ENCODE measurements around the gene KIF1A. TPM values are rescaled to one million over a fixed set of nuclear protein-coding genes. Genes with fewer than 3 reads are reported as not detected.
"Not testable (repeated sequence)": the region's sequence is repeated elsewhere in the genome, so short reads cannot be mapped to it uniquely, and the experiment has no call there.

KIF1A gene
- total and polyA plus RNA-seq, 8 donors, result 32.4 to 76.0 (median 62.1) TPM

DNA sequence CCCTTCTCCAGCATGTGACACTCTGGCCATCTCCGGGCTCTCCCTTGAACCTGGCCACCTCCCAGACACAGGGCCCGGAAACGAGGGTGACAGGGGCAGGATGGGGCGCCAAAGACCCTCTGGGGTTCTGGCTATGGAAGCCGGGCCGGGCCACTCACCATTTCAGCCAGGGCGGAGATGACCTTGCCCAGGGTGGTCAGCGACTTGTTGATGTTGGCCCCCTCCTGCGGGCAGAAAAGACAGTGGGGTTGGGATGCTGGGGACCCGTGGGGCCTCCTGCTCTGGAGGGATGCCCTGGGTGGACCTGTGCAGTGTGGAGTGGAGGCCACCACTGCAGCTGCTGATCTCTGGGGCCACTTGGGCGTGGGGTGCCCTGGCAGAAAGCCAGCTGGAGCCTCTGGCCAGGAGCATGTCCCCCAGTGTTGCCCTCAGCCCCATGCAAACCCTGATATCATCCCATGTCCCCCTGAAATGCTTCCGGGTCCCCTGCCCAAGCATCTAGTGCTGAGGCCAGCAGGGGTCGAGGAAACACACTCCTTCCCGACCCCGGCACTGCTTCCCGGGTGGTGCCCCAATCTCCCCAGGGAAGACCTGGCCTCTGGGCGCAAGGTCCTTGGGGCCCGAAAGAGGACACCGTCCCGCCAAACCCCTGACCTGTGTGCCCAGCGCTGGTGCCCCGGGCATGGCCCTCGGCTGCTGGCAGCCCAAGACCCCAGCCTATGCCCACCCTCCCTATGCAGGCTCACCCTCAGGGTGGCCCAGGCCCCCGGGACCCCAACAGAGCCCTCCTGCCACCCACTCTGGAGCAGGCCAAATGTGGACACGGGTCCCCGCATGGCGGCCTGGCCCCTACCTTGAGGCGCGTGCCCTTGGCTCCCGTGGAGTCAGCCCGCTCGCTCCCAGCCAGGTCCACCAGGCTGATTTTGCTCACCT, 36.9 kb downstream of the KIF1A start:
- intact Hi-C loops (cut with DNase I), result no loop called here
- DNase-seq, result peak in 3 of 6 donors; percentile 26 to 59 (median 52)

GRCh38 chr2:240782221-240782885, 37.7 kb downstream of the KIF1A start:
- H3K4me1 ChIP-seq, result no peaks in the 10 kb centered on the region
- TF ChIP-seq, protein P1, sequence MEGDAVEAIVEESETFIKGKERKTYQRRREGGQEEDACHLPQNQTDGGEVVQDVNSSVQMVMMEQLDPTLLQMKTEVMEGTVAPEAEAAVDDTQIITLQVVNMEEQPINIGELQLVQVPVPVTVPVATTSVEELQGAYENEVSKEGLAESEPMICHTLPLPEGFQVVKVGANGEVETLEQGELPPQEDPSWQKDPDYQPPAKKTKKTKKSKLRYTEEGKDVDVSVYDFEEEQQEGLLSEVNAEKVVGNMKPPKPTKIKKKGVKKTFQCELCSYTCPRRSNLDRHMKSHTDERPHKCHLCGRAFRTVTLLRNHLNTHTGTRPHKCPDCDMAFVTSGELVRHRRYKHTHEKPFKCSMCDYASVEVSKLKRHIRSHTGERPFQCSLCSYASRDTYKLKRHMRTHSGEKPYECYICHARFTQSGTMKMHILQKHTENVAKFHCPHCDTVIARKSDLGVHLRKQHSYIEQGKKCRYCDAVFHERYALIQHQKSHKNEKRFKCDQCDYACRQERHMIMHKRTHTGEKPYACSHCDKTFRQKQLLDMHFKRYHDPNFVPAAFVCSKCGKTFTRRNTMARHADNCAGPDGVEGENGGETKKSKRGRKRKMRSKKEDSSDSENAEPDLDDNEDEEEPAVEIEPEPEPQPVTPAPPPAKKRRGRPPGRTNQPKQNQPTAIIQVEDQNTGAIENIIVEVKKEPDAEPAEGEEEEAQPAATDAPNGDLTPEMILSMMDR (IDR thresholded peaks at IDR 0.05), result no peak
- no peaks in the 10 kb centered on the region for H3K9me3 ChIP-seq
- ATAC-seq (no peak), FAIRE-seq (no peak), DNase-seq (peak in 3 of 6 donors; percentile 15 to 64 (median 50))
- no peak overlapping the region for H3K27ac ChIP-seq
- intact Hi-C loops (cut with DNase I), result no loop called here
- H3K36me3 ChIP-seq, result no peaks in the 10 kb centered on the region
- WGBS, 2 donors, result 93 to 95% methylated on average over 41 to 43 of the region's 43 CpGs
- H3K4me3 ChIP-seq, result no peak overlapping the region
- no peaks in the 10 kb centered on the region for H3K27me3 ChIP-seq

More for the DNA sequence above, 36.9 kb downstream of the KIF1A start:
- Histone ChIP-seq H3K4me1 (no peaks in the 10 kb centered on the region), H3K4me3 (no peak overlapping the region), H3K9me3 (no peaks in the 10 kb centered on the region), H3K27ac (no peak overlapping the region), H3K36me3 (no peaks in the 10 kb centered on the region), H3K27me3 (no peaks in the 10 kb centered on the region)
- no peak for ATAC-seq
- FAIRE-seq, result no peak
- TF ChIP-seq, protein P1 (IDR thresholded peaks at IDR 0.05), result no peak
- WGBS, 2 donors, result 91 to 93% methylated on average over 30 to 32 of the region's 32 CpGs

DNA sequence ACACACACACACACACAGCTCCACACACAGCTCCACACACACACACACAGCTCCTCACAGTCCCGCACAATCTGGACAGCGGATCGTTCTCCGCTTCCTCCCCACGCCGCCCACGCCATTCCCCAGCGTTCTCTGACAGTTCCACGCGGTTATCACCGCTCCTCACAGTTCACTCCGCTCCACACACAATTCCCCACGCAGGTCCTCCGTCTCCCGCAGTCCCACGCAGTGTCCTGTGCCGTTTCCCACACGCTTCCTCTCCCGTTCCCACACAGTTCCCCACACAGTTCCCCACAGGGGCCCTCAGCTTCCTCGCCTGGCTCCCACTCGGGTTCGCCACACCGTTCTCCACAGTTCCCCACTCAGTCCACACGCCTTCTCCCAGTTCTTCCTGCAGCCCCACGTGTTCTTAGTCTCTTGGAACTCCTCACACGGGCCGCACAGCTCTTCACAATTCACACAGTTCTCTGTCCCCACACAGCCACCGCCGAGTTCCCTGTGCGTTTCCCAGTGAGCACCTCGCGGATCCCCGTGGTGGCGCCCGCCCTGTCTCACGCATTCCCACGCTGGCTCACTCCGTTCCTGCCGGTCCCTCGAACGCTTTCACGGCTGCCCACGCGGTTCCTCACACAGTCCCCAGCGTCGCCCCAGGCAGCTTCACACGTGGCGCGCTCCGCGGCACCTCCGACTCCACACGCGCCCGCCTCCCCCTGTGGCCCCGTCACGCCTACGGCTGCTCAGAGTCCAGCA, 38.4 kb downstream of the KIF1A start:
- no peaks in the 10 kb centered on the region for H3K9me3 ChIP-seq
- H3K27ac ChIP-seq, result no peak overlapping the region
- DNase-seq (peak in 2 of 6 donors; percentile 21 to 56), FAIRE-seq (no peak), ATAC-seq (no peak)
- intact Hi-C loops (cut with DNase I), result no loop called here
- no peaks in the 10 kb centered on the region for H3K4me1 ChIP-seq
- TF ChIP-seq, protein P1 (IDR thresholded peaks at IDR 0.05), result no peak
- no peak overlapping the region for H3K4me3 ChIP-seq
- H3K27me3 ChIP-seq, result no peaks in the 10 kb centered on the region
- H3K36me3 ChIP-seq, result no peaks in the 10 kb centered on the region
- 90 to 93% methylated on average over 58 of the region's 58 CpGs for WGBS, 2 donors

- DNase-seq, result peak in 2 of 6 donors; percentile 14 to 53
- Histone ChIP-seq H3K27ac (no peak overlapping the region), H3K9me3 (no peaks in the 10 kb centered on the region), H3K4me3 (no peak overlapping the region), H3K36me3 (peaks cover 0 to 2% (median 0%) of the 10 kb centered on the region in 3 donors), H3K4me1 (no peaks in the 10 kb centered on the region), H3K27me3 (no peaks in the 10 kb centered on the region)
- TF ChIP-seq, protein P1 (IDR thresholded peaks at IDR 0.05), result no peak
- 82 to 83% methylated on average over 39 of the region's 39 CpGs for WGBS, 2 donors
- intact Hi-C loops (cut with DNase I), result no loop called here
- ATAC-seq, result no peak
- no peak for FAIRE-seq
Observed at GRCh38 chr2:240780023-240780700, 39.9 kb downstream of the KIF1A start.

GRCh38 chr2:240779250-240779832, 40.7 kb downstream of the KIF1A start:
- FAIRE-seq; H3K9me3 ChIP-seq; H3K36me3 ChIP-seq; H3K4me3 ChIP-seq; intact Hi-C loops (cut with DNase I); ATAC-seq; DNase-seq; H3K27ac ChIP-seq; H3K27me3 ChIP-seq; H3K4me1 ChIP-seq: not testable (repeated sequence)
- WGBS, 2 donors, result 77 to 84% methylated on average over 6 of the region's 6 CpGs
